Effector memory CD8-positive, alpha-beta T cell (primary cell): ENCODE data around the gene MICAL3.
A peak's percentile ranks its signal among the peaks of the same experiment; 100 is the strongest.

ENCODE experiments used
- ATAC-seq: fragments of 150-1000 bp; cut with Tn5 transposase; replicated peaks from 2 replicates; pipeline ENCODE4 v1.10.0; 2021; ENCODE audit warnings: mild to moderate bottlenecking, moderate library complexity
- DNase-seq, 3 experiments: peaks; one replicate each; pipeline ENCODE4 v3.0.0; 2021
- H3K27ac Mint-ChIP-seq, 2 donors: one replicate each; pipeline ENCODE4 v1.8.0; 2022; ENCODE audit warnings: mild to moderate bottlenecking in 2 of 2, mixed read lengths in 2 of 2, moderate library complexity in 2 of 2
- H3K27me3 Mint-ChIP-seq, 2 donors: one replicate each; pipeline ENCODE4 v1.8.0; 2022; ENCODE audit warnings: mixed read lengths in 2 of 2
- H3K36me3 Mint-ChIP-seq: one replicate; pipeline ENCODE4 v1.8.0; 2022; ENCODE audit warnings: mild to moderate bottlenecking, moderate library complexity, mixed read lengths; ENCODE audit not compliant: insufficient read depth
- H3K4me1 Mint-ChIP-seq, 2 donors: one replicate each; pipeline ENCODE4 v1.8.0; 2022; ENCODE audit warnings: low read depth in 2 of 2, mixed read lengths in 2 of 2
- H3K4me3 Mint-ChIP-seq, 2 donors: one replicate each; pipeline ENCODE4 v1.8.0; 2022; ENCODE audit warnings: mild to moderate bottlenecking in 2 of 2, mixed read lengths in 2 of 2, moderate library complexity in 2 of 2
- H3K9me3 Mint-ChIP-seq, 2 donors: one replicate each; pipeline ENCODE4 v1.8.0; 2022; ENCODE audit warnings: mixed read lengths in 2 of 2

MICAL3 gene

GRCh38 chr22:17962168-17962567 is 62.2 kb downstream of the MICAL3 start:
- no peak for ATAC-seq
- Mint-ChIP-seq H3K9me3 (no peaks in the 10 kb centered on the region), H3K4me3 (no peak overlapping the region), H3K27ac (peak overlapping the region; percentile 11), H3K4me1 (peaks cover 13 to 33% of the 10 kb centered on the region in 2 donors), H3K27me3 (no peaks in the 10 kb centered on the region), H3K36me3 (peaks cover 3% of the 10 kb centered on the region)
- no peak for DNase-seq

GRCh38 chr22:17961446-17961729 is 63.0 kb downstream of the MICAL3 start:
- no peak for DNase-seq
- no peak overlapping the region for H3K27ac Mint-ChIP-seq
- H3K27me3 Mint-ChIP-seq, result no peaks in the 10 kb centered on the region
- no peaks in the 10 kb centered on the region for H3K9me3 Mint-ChIP-seq
- H3K36me3 Mint-ChIP-seq, result peaks cover 3% of the 10 kb centered on the region
- no peak for ATAC-seq
- peaks cover 8 to 29% of the 10 kb centered on the region in 2 donors for H3K4me1 Mint-ChIP-seq
- no peak overlapping the region for H3K4me3 Mint-ChIP-seq

- H3K27ac Mint-ChIP-seq, result no peak overlapping the region
- no peak for DNase-seq
- no peaks in the 10 kb centered on the region for H3K27me3 Mint-ChIP-seq
- H3K4me3 Mint-ChIP-seq, result no peak overlapping the region
- no peaks in the 10 kb centered on the region for H3K9me3 Mint-ChIP-seq
- H3K4me1 Mint-ChIP-seq, result peaks cover 5 to 27% of the 10 kb centered on the region in 2 donors
- peaks cover 3% of the 10 kb centered on the region for H3K36me3 Mint-ChIP-seq
- no peak for ATAC-seq
Measured at GRCh38 chr22:17960695-17961445, 63.5 kb downstream of the MICAL3 start.

GRCh38 chr22:17960011-17960410 is 64.3 kb downstream of the MICAL3 start:
- H3K27ac Mint-ChIP-seq, result peak overlapping the region in 1 of 2 donors; percentile 29
- peaks cover 3% of the 10 kb centered on the region for H3K36me3 Mint-ChIP-seq
- ATAC-seq, result no peak
- H3K9me3 Mint-ChIP-seq, result no peaks in the 10 kb centered on the region
- no peaks in the 10 kb centered on the region for H3K27me3 Mint-ChIP-seq
- H3K4me1 Mint-ChIP-seq, result peaks cover 5 to 31% of the 10 kb centered on the region in 2 donors
- H3K4me3 Mint-ChIP-seq, result no peak overlapping the region
- DNase-seq, result no peak

GRCh38 chr22:17958166-17958565 is 66.2 kb downstream of the MICAL3 start:
- no peaks in the 10 kb centered on the region for H3K9me3 Mint-ChIP-seq
- peaks cover 3% of the 10 kb centered on the region for H3K36me3 Mint-ChIP-seq
- no peak overlapping the region for H3K4me3 Mint-ChIP-seq
- peaks cover 5 to 31% of the 10 kb centered on the region in 2 donors for H3K4me1 Mint-ChIP-seq
- H3K27me3 Mint-ChIP-seq, result no peaks in the 10 kb centered on the region
- DNase-seq (no peak), ATAC-seq (no peak)
- no peak overlapping the region for H3K27ac Mint-ChIP-seq

GRCh38 chr22:17957693-17958092 is 66.7 kb downstream of the MICAL3 start:
- no peaks in the 10 kb centered on the region for H3K27me3 Mint-ChIP-seq

GRCh38 chr22:17957204-17957603 is 67.2 kb downstream of the MICAL3 start:
- no peak overlapping the region for H3K27ac Mint-ChIP-seq
- DNase-seq (no peak), ATAC-seq (no peak)
- H3K27me3 Mint-ChIP-seq, result no peaks in the 10 kb centered on the region
- no peaks in the 10 kb centered on the region for H3K9me3 Mint-ChIP-seq
- H3K36me3 Mint-ChIP-seq, result peaks cover 3% of the 10 kb centered on the region
- H3K4me1 Mint-ChIP-seq, result peaks cover 5 to 38% of the 10 kb centered on the region in 2 donors
- no peak overlapping the region for H3K4me3 Mint-ChIP-seq

More at GRCh38 chr22:17957693-17958092, 66.7 kb downstream of the MICAL3 start:
- H3K27ac Mint-ChIP-seq, result no peak overlapping the region
- no peaks in the 10 kb centered on the region for H3K9me3 Mint-ChIP-seq
- no peak for DNase-seq
- H3K36me3 Mint-ChIP-seq, result peaks cover 3% of the 10 kb centered on the region
- H3K4me3 Mint-ChIP-seq, result no peak overlapping the region
- H3K4me1 Mint-ChIP-seq, result peaks cover 5 to 34% of the 10 kb centered on the region in 2 donors
- no peak for ATAC-seq

GRCh38 chr22:17956630-17957029 is 67.7 kb downstream of the MICAL3 start:
- Mint-ChIP-seq H3K4me3 (no peak overlapping the region), H3K27me3 (no peaks in the 10 kb centered on the region), H3K9me3 (no peaks in the 10 kb centered on the region), H3K4me1 (peaks cover 5 to 35% of the 10 kb centered on the region in 2 donors), H3K36me3 (peaks cover 3% of the 10 kb centered on the region), H3K27ac (no peak overlapping the region)
- ATAC-seq (no peak), DNase-seq (no peak)

GRCh38 chr22:17955590-17956379 is 68.6 kb downstream of the MICAL3 start:
- DNase-seq (no peak), ATAC-seq (no peak)
- H3K4me1 Mint-ChIP-seq, result peaks cover 10 to 35% of the 10 kb centered on the region in 2 donors
- H3K27ac Mint-ChIP-seq, result no peak overlapping the region
- no peak overlapping the region for H3K4me3 Mint-ChIP-seq
- H3K27me3 Mint-ChIP-seq, result no peaks in the 10 kb centered on the region
- no peaks in the 10 kb centered on the region for H3K9me3 Mint-ChIP-seq
- H3K36me3 Mint-ChIP-seq, result peaks cover 7% of the 10 kb centered on the region

- DNase-seq (no peak), ATAC-seq (no peak)
- Mint-ChIP-seq H3K4me3 (no peak overlapping the region), H3K27ac (no peak overlapping the region), H3K9me3 (no peaks in the 10 kb centered on the region), H3K27me3 (no peaks in the 10 kb centered on the region), H3K36me3 (peaks cover 8% of the 10 kb centered on the region), H3K4me1 (peaks cover 13 to 29% of the 10 kb centered on the region in 2 donors)
Measured at GRCh38 chr22:17954860-17955587, 69.3 kb downstream of the MICAL3 start.

GRCh38 chr22:17954200-17954859 is 70.0 kb downstream of the MICAL3 start:
- ATAC-seq, result no peak
- Mint-ChIP-seq H3K27me3 (no peaks in the 10 kb centered on the region), H3K9me3 (no peaks in the 10 kb centered on the region)

GRCh38 chr22:17953147-17953546 is 71.2 kb downstream of the MICAL3 start:
- H3K36me3 Mint-ChIP-seq, result peaks cover 8% of the 10 kb centered on the region

More at GRCh38 chr22:17954200-17954859, 70.0 kb downstream of the MICAL3 start:
- Mint-ChIP-seq H3K27ac (no peak overlapping the region), H3K4me3 (no peak overlapping the region), H3K36me3 (peaks cover 8% of the 10 kb centered on the region), H3K4me1 (peaks cover 13 to 28% of the 10 kb centered on the region in 2 donors)
- no peak for DNase-seq

GRCh38 chr22:17952273-17952801 is 72.0 kb downstream of the MICAL3 start:
- H3K9me3 Mint-ChIP-seq, result no peaks in the 10 kb centered on the region
- peaks cover 8% of the 10 kb centered on the region for H3K36me3 Mint-ChIP-seq
- ATAC-seq, result no peak
- DNase-seq, result no peak
- H3K27me3 Mint-ChIP-seq, result no peaks in the 10 kb centered on the region
- no peak overlapping the region for H3K4me3 Mint-ChIP-seq
- no peak overlapping the region for H3K27ac Mint-ChIP-seq
- peaks cover 13 to 26% of the 10 kb centered on the region in 2 donors for H3K4me1 Mint-ChIP-seq

More at GRCh38 chr22:17953147-17953546, 71.2 kb downstream of the MICAL3 start:
- H3K27ac Mint-ChIP-seq, result no peak overlapping the region
- no peak for ATAC-seq
- H3K4me3 Mint-ChIP-seq, result no peak overlapping the region
- no peaks in the 10 kb centered on the region for H3K27me3 Mint-ChIP-seq
- no peak for DNase-seq
- no peaks in the 10 kb centered on the region for H3K9me3 Mint-ChIP-seq
- peaks cover 13 to 28% of the 10 kb centered on the region in 2 donors for H3K4me1 Mint-ChIP-seq
